Measurements from ENCODE around the gene ATXN7L1.
"Not testable (repeated sequence)": the region's sequence is repeated elsewhere in the genome, so short reads cannot be mapped to it uniquely, and the experiment has no call there.

Gene ATXN7L1

DNA sequence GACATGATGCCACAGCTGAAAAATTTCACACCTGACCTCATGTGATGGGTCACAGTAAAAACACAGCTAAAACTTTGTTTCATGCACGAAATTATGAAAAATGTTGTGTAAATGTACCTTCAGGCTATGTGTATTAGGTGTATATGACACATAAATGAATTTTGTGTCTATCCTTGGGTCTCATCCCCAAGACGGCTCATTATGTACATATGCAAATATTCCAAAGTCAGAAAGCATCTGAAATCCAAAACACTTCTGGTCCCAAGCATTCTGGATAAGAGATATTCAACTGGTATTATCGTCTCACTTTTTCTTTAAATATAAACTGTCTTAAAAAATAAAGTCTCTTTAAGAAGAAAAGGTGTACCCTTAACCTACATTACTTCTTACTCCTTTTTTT, 145.4 kb downstream of the ATXN7L1 start:
- no peak for DNase-seq

DNA sequence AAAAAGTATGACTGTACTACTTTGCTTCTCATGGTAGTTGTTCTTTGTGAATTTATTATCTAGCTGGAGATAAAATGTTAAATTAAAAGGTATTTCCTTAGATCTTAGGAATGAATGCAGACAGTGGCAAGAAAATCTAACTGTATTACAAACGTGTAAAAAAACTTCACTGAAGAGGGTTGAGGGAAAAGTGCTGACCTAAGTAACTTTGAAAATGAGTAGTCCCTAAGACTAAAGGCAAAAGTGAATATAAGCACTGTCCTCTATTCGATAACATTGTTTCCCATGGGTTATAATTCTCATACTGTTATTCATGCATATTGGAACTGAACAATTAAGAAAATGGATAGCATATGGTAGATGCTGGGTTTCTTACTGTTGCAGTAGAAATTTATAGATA, 148.4 kb downstream of the ATXN7L1 start:
- no peak for DNase-seq

DNA sequence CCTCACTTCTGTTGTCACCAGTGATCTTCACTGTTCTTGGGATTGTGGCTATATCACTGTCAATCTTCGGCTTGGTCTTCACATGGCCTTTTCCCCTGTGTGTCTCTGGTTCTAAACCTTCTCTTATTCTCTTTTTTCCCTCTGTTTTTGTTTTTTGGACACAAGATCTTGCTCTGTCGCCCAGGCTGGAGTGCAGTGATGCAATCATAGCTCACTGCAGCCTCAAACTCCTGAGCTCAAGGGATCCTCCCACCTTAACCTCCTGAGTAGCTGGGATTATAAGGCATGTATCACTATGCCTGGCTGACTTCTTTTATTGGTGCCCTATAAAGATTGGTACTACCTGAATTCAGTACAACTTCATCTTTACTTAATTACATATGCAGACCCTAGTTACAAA, 151.7 kb downstream of the ATXN7L1 start:
- DNase-seq, result no peak

DNA sequence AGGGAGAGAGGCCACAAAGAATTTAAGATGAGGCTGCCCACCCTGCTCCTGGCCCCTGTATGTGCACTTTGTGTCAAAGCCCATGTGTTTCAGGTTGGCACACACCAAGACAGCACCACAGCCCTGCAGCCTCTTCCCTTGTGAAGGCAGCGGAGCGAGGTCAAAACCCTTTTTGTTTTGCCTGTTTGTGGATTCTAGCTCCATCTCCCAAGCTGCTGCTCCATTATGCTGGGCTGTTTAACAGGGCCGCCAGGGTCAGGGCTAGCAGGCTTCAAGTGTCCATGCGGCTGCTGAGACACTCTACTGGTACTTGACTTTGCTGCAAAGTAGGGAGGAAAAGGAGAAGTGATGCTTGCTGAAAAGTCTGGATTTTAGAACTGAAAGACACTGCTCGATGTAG, 152.8 kb downstream of the ATXN7L1 start:
- DNase-seq, result no peak

DNA sequence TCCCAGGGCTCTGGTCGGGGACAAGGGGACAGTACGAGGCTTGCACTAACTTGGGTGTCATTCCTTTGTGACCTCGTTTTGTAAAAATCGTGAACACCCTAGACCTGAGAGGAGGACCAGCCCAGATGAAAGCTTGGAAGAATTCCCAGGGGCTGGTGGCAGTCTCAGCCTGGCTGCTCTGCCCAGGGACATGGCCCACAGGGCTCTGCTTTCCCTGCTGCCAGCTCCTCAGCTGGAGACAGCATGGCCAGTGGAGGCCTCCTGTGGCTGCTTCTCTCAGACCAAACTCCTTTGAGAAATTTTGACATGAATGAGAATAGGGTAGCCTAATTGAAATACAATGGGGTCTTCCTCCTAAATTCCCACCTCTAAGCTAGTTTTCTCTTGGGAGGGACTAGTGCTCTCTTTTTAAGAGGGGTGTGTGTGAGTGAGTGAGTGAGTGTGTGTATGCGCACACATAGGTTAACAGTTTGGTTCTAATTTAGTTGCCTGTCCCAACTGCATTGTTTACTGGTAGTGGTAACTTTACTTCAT, 154.8 kb downstream of the ATXN7L1 start:
- DNase-seq, result no peak

DNA sequence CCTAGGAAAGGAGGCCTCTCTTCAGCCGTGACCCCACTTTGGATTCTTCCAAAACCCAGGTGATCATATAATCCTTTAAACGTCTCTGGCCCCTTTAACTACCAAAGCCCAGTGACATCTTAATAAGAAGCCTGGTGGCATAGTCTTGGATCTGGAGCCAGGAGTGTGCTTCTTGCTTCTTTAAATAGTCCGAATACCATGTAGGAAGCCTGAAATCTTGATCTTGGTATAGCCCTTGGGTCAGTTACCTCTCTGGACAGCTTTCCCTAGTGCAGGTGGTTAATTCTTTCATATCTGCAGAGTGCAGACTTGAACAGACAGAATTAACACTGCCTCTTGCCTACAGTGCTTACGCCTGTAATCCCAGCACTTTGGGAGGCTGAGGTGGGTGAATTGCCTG, 156.5 kb downstream of the ATXN7L1 start:
- no peak for DNase-seq

DNA sequence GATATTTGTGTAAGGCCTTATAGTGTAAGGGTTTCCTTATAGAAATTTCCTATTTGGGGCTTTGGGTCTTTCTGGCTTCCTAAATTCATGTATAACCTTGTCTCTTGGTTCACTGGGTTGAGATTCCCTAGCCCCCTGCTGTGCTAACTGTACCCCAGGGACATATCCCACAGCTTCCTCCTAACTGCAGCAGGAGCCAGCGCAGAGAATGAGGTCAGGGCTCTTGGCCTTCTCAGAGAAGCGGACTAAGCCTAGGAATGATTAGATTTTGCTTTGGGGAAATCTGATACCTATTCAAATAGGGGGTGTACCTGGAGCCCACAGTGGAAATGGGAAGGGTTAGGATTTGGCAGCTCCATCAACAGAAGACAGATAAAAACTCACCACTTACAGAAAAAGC, 157.0 kb downstream of the ATXN7L1 start:
- peak; percentile 9 for DNase-seq

DNA sequence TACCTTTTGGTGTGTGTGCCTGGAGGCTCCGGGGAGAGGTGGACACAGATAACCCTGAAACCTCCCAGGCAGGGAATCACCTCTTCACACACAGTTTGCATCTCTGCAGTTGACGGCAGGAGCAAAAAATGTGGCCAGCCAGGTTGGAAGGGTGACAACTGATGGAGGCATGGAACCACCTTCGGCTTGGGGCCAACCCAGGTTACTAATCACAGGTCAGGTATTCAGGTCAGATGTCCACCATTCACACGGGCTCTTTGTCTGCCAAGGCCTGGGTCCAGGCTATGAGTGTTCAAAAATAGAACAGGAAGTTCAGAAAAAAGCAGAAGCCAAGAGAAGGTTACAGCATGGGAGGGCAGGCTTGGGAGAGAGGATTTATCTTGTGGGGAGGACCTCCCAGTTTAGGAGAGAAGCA, 157.9 kb downstream of the ATXN7L1 start:
- DNase-seq, result no peak

DNA sequence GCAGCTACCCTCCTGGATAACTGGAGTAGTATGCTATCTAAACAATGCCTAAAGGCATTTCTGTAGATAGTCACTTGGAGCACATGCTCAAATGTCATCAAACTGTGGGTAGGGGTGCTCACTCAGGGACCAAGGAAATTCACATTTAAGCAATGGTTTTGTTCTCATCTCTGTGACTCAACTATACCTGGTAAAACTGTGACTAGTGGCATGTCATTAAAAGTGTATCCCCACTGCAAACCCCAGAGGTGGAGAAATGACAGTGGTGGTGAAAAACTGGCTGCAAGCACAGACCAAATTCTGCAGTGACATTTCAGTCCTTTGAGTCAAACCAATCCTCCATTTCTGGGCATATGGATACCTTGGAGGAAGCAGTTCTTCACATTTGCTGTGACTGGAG, 160.9 kb downstream of the ATXN7L1 start:
- DNase-seq, result no peak

DNA sequence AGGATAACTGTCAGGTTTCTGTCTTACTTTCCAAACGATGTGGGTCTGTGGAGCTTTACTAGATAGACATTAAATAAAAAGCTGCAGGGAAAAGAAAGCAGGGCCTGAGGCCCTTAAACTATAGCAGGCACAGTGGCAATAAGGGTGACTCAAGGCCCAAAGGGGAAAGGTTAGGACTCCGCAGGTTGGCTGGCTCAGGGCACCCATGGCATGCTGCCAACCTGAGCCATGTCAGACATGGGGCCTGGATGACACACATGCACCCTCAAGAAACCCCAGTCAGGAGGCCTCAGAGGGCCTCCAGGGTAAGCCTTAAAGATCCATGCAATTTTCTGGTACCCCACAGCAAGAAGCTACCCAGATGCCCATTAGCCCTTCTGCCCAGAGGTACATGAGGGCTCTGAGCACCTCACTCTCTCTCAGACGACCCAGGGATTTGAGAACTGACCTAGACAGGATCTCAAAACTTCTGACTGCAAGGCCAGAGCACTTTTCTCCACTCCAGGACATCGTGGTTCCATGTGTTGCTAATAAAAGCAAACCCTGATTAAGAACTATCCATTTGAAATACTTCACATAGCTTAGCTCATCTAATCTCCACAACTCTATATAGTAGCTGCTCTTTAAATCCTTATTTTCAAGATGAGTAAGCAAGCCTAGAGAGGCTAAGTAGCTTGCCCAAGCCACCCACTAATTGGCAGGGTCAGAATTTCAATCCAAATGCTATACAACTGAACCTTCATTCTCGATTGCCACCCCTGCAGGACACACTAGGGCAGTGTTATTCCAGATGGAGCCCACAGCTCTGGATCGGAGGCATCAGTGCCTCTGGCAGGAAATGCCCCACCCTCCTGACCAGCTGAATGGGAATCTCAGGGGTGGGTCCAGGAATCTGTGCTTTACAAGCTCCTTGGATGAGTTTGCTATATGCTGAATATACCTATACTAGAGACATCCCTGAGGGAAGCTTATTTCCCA, 162.6 kb downstream of the ATXN7L1 start:
- no peak for DNase-seq

DNA sequence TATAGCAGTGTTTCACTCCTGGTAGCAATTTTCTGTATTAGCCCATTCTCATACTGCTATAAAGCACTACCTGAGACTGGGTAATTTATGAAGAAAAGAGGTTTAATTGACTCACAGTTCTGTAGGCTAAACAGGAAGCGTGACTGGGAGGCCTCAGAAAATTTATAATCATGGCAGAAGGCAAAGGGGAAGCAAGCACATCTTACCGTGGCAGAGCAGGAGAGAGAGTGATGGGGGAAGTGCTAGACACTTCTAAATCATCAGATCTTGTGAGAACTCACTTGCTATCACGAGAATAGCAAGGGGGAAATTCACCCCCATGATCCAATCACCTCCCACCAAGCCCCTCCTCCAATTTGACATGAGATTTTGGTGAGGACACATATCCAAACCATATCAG, 163.5 kb downstream of the ATXN7L1 start:
- no peak for DNase-seq

DNA sequence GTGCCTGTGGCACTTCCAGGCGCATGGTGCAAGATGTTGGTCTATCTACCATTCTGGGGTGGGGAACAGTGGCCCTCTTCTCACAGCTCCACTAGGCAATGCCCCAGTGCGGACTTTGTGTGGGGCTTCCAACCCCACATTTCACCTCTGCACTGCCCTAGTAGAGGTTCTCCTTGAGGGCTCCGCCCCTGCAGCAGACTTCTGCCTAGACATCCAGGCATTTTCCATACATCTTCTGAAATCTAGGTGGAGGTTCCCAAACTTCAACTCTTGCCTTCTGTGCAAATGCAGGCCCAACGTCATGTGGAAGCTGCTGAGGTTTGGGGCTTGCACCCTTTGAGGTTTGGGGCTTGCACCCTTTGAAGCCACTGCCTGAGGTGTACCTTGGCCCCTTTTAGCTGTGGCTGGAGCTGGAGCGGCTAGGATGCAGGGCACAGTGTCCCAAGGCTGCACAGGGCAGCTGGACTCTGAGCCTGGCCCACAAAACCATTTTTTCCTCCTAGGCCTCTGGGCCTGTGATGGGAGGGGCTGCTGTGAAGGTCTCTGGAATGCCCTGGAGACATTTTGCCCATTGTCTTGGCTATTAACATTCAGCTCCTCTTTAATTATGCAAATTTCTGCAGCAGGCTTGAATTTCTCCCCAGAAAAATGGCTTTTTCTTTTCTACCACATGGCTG, 164.5 kb downstream of the ATXN7L1 start:
- DNase-seq, result no peak

DNA sequence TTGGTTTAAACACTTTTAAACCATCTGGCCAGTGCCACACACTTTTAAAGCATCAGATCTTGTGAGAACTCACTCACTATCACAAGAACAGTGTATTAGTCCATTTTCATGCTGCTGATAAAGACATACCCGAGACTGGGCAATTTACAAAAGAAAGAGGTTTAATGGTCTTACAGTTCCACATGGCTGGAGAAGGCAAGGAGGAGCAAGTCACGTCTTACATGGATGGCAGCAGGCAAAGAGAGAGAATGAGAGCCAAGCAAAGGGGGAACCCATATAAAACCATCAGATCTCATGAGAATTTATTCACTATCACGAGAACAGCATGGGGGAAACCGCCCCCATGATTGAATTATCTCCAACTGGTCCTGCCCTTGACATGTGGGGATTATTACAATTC, 165.7 kb downstream of the ATXN7L1 start:
- not testable (repeated sequence) for DNase-seq

DNA sequence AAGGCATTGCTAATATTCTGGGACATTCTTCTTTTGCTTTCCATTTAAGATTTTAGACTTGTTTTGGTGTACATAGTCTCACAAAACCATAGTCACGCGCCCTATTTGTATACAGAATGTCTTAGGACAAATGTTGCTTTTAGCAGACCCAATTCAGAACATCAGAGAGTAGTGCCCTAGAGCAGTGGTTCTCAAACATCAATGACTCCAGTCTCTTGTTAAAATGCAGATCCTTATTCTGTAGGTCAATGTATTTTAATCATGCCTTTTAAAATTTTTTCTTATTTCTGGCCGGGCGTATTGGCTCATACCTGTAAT, 167.7 kb downstream of the ATXN7L1 start:
- DNase-seq, result no peak

DNA sequence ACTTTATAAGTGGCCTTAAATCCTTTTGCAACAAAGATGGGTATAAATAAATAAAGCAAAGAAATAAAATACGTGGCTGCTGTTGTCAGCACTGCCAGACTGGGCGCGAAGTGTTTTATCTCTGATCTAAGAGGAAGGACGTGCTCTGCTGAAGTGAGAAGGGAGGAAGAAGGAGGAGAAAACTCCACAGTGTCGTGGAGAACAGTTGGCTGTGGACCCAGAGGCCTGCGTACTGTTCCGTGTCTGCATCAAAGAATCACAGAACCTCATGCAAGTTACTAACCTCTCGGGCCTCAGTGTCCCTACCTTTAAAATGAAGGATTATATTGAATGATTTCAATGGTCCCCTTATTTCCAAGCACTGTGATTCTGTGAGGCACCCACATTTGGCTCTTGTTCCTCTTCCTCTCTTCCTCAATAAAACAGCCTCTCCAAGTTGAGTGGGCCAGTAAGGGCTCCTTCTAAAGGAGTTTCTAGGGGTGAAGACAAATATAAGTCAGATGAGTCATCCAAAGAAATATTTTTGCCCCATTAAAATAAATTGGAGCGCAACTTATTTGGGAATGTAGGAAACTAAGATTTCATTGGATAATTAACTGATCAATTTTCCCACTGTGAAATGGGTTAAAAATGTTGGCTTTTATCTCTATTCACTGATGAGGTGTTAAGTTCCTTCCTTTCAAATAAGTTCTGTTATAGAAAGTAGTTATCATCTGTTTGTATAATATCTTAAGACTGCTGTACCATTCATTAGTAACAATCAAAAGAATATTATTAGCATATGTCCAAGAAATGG, 168.2 kb downstream of the ATXN7L1 start:
- no peak for DNase-seq

DNA sequence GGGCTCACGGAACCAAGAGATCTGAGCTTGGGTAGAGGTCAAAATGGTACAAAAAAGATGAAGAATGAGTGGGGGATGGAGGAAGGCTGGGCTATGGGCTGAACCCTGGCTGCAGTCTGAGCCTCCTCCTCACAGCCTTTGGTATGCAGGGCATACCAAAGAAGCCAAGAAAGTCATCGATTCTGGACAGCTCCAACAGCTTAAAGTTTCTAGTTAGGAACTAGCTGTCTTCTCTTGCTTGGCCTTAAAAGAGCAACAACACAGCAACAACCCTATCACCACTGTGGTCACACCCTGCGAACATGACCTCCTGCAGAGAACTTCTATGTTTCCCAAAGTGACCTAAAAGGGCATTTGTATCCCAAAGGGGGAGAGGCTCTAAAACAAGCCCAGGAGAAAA, 169.0 kb downstream of the ATXN7L1 start:
- DNase-seq, result no peak

DNA sequence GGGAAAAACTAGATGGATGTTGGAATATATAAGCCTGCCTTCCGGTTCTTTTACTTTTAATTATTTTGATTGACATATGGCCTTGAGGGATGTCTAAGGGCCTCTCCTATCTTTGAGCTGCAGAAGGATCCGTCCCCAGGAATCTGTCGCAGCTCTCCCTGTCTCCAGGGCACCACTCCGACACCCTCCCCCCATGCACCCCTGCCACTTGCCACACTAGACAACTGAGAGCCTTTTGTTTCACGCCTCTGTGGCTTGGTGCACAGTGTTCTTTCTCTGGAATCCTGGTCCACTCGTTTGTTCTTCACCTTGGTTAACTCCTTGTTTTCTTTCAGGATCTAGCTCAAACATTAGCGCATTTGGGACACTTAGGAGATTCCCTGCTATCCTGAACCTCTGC, 171.0 kb downstream of the ATXN7L1 start:
- DNase-seq, result no peak

DNA sequence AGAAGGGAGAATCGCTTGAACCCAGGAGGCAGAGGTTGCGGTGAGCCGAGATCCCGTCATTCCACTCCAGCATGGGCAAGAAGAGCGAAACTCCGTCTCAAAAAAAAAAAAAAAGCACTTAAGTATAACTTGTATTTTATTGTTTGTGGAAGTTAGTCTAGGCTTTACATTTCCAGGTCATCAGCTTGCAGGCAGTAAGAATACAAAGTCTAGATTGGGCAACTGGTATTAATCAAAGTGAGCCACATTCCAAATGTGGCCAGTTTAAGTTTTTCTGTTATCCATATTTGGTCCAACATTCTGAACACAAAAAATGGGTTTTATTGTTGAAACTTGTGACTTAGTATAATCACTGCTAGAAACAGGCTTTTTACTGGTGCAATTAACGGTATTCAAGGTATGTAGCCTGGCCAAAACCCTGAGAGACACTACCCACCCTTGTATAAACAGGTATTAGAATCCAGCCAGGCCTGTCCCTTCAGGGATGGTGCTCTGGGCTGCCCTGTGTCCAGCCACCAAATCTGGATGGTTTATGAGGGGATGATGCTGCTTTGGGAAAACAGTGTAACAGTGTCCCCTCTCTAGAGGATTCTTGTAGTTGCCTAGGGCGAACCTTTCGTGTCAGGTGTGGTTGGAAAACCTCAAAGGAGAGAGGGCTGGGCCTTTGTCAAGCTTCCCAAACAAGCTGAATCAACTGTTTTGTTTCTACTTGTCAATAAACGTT, 173.0 kb downstream of the ATXN7L1 start:
- no peak for DNase-seq

DNA sequence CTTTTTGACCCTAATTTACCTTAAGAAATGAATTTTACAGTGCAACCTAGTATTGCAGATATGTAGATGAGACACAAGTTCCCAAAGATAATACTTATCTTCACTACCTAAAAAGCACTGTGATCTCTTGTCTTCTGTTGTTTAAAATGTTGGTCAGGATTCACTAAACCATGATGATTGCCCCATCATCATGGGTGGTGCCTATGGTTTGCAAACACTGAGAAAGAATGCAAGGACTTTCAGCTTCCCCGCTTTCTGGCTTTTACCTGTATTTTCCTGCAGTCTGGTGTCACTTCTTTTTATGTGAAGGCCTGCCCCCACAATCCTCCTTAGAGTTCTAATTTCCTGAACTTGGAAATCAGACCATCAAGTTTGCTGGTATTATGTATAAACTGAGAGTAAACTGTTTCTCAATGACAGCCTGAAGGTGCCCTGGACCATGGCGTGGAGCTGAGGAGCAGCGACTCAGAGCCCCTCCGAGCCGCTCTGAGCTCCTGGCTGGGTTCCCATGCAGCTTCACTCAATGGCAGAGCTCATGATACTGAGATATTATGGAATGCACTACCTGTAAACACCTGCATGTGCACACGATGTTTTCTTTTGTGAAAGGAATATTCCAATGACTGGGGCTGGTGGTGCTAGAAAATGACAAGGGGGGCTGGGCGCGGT, 176.7 kb downstream of the ATXN7L1 start:
- DNase-seq, result no peak

DNA sequence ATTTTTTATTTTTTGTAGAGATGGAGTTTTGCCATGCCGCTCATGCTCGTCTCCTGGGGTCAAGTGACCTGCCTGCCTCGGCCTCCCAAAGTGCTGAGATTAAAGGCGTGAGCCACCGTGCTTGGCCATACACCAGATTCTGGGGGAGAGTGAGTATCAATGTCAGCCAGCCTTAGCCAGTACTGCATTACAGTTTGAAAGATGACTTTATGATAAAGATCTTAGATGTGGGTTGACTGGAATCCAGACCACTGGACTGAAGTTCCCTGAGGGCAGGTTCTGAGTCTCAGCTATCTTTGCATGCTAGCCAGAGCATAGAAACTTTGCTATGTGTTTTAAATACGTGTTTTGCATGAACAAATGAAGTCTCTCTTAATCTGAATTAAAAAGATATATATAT, 177.9 kb downstream of the ATXN7L1 start:
- no peak for DNase-seq

DNA sequence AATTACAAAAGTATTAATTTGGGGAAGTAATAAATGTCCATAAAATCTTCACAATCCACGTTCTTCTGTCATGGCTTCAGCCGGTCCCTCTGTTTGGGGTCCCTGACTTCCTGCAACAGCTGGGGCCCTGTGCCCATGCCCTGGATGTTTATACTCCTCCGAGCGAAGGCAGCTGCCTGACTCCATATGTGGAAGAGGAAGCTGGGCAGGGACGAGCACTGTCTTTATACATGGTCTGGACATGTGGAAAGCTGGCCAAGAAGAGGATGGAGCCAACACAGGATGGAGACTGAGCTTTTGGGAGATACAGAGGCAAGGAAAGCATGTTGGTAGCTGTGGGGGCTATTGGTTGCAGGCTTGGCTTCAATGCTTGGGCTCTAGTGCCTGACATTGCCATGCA, 178.6 kb downstream of the ATXN7L1 start:
- DNase-seq, result no peak

DNA sequence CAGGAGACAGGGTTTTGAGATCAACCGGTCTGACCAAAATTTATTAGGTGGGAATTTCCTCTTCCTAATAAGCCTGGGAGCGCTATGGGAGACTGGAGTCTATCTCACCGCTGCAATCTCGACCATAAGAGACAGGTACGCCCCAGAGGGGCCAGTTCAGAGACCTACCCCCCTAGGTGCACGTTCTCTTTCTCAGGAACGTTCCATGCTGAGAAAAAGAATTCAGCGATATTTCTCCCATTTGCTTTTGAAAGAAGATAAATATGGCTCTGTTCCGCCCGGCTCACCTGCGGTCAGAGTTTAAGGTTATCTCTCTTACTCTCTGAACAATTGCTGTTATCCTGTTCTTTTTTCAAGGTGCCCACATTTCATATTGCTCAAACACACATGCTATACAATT, 179.2 kb downstream of the ATXN7L1 start:
- DNase-seq, result not testable (repeated sequence)

Data from NCI-H1092 (cell line).